WTC11 (cell line): Measurements from ENCODE around the gene CLOCK. TPM values are rescaled to one million over a fixed set of nuclear protein-coding genes. Genes with fewer than 3 reads are reported as not detected.

Source experiments
- ATAC-seq: fragments of 200-7000 bp; cut with Tn5 transposase; 2 replicates; pipeline ENCODE4 v1.10.0; 2021; ENCODE audit warnings: mild to moderate bottlenecking, moderate library complexity
- CTCF ChIA-PET: fragments of 300-600 bp; sonication (Branson Sonifier 250); formaldehyde crosslinking; loops from one replicate; lab custom pipeline; 2021; ENCODE audit warnings: antibody characterized with exemption; lab: Charles Lee
- POLR2A ChIA-PET: fragments of 350-600 bp; sonication (Branson Sonifier 250); formaldehyde crosslinking; loops from one replicate; lab custom pipeline; 2021; ENCODE audit warnings: antibody characterized with exemption; lab: Charles Lee
- DNase-seq: peaks from one replicate; pipeline ENCODE4 v3.0.0; 2021; ENCODE audit warnings: low spot score
- H3K27ac Mint-ChIP-seq: 2 replicates; pipeline ENCODE4 v1.8.0; 2021; ENCODE audit warnings: mixed read lengths
- H3K27me3 Mint-ChIP-seq: 2 replicates; pipeline ENCODE4 v1.8.0; 2021; ENCODE audit warnings: low read depth, mild to moderate bottlenecking, moderate library complexity, mixed read lengths
- H3K36me3 Mint-ChIP-seq: 2 replicates; pipeline ENCODE4 v1.8.0; 2021; ENCODE audit warnings: mixed read lengths
- H3K4me1 Mint-ChIP-seq: 2 replicates; pipeline ENCODE4 v1.8.0; 2022; ENCODE audit warnings: mixed read lengths
- H3K4me3 Mint-ChIP-seq: 2 replicates; pipeline ENCODE4 v1.8.0; 2021; ENCODE audit warnings: mild to moderate bottlenecking, moderate library complexity, mixed read lengths
- H3K9me3 Mint-ChIP-seq: 2 replicates; pipeline ENCODE4 v1.8.0; 2021; ENCODE audit warnings: mixed read lengths
- CREM ChIP-seq: sonication (generic); formaldehyde crosslinking; IDR thresholded peaks from 2 replicates; pipeline ENCODE4 v1.8.1; 2022; ENCODE audit warnings: mild to moderate bottlenecking, missing genetic modification reagents, moderate library complexity
- EMX1 ChIP-seq: fragments of 250-450 bp; sonication (Bioruptor Pico); IDR thresholded peaks from 2 replicates; pipeline ENCODE4 v1.8.0; 2021; ENCODE audit warnings: mild to moderate bottlenecking
- FOXK1 ChIP-seq: sonication (generic); formaldehyde crosslinking; IDR thresholded peaks from 2 replicates; pipeline ENCODE4 v1.8.0; 2022; ENCODE audit warnings: mild to moderate bottlenecking, moderate library complexity, missing genetic modification reagents
- FOXP1 ChIP-seq: sonication (generic); formaldehyde crosslinking; IDR thresholded peaks from 2 replicates; pipeline ENCODE4 v1.8.0; 2022; ENCODE audit warnings: missing genetic modification reagents, mild to moderate bottlenecking, moderate library complexity, borderline replicate concordance
- GRHL2 ChIP-seq: fragments of 250-450 bp; sonication (Bioruptor Pico); IDR thresholded peaks from 2 replicates; pipeline ENCODE4 v1.8.0; 2022; ENCODE audit warnings: mild to moderate bottlenecking, moderate library complexity; ENCODE audit not compliant: insufficient replicate concordance, severe bottlenecking
- IRF2 ChIP-seq: sonication (generic); formaldehyde crosslinking; IDR thresholded peaks from 2 replicates; pipeline ENCODE4 v1.8.0; 2022; ENCODE audit warnings: low read depth, missing genetic modification reagents, borderline replicate concordance
- JAZF1 ChIP-seq: fragments of 250-450 bp; sonication (Bioruptor Pico); IDR thresholded peaks from 2 replicates; pipeline ENCODE4 v1.9.0; 2021; ENCODE audit warnings: moderate library complexity, mild to moderate bottlenecking, inconsistent platforms
- SMAD4 ChIP-seq: sonication (generic); formaldehyde crosslinking; IDR thresholded peaks from 2 replicates; pipeline ENCODE4 v1.8.0; 2022; ENCODE audit warnings: mild to moderate bottlenecking, missing genetic modification reagents
- ZNF396 ChIP-seq: fragments of 250-450 bp; sonication (Bioruptor Pico); IDR thresholded peaks from 2 replicates; pipeline ENCODE4 v1.8.0; 2021; ENCODE audit warnings: mild to moderate bottlenecking, moderate library complexity, borderline replicate concordance
- total RNA-seq: library from RNA; stranded (reverse); gene quantifications from 3 replicates; pipeline ENCODE4 v1.2.3, GENCODE V29; 2021
- TF ChIP-seq, protein P1 (sequence below): sonication (generic); formaldehyde crosslinking; IDR thresholded peaks from 2 replicates; pipeline ENCODE4 v1.8.0; 2022; ENCODE audit warnings: mild to moderate bottlenecking, missing genetic modification reagents
- TF ChIP-seq, protein P2 (sequence below): sonication (generic); formaldehyde crosslinking; IDR thresholded peaks from 2 replicates; pipeline ENCODE4 v1.8.1; 2023; ENCODE audit warnings: mild to moderate bottlenecking, missing genetic modification reagents, moderate library complexity
- TF ChIP-seq, protein P3 (sequence below): fragments of 200-600 bp; IDR thresholded peaks from 2 replicates; pipeline ENCODE4 v1.8.0; 2022; ENCODE audit warnings: antibody characterized with exemption
- TF ChIP-seq, protein P4 (sequence below): sonication (generic); formaldehyde crosslinking; IDR thresholded peaks from 2 replicates; pipeline ENCODE4 v1.8.0; 2022; ENCODE audit warnings: mild to moderate bottlenecking, missing genetic modification reagents
- TF ChIP-seq, protein P5 (sequence below): fragments of 250-450 bp; sonication (Bioruptor Pico); conservative IDR thresholded peaks from 2 replicates; pipeline ENCODE4 v1.9.0; 2021; ENCODE audit warnings: mild to moderate bottlenecking
- TF ChIP-seq, protein P6 (sequence below): sonication (generic); formaldehyde crosslinking; IDR thresholded peaks from 2 replicates; pipeline ENCODE4 v1.8.0; 2023; ENCODE audit warnings: missing genetic modification reagents
- TF ChIP-seq, protein P7 (sequence below): sonication (generic); formaldehyde crosslinking; IDR thresholded peaks from 2 replicates; pipeline ENCODE4 v1.8.1; 2023; ENCODE audit warnings: mild to moderate bottlenecking, missing genetic modification reagents, moderate library complexity
- TF ChIP-seq, protein P8 (sequence below): sonication (generic); formaldehyde crosslinking; IDR thresholded peaks from 2 replicates; pipeline ENCODE4 v1.8.1; 2023; ENCODE audit warnings: mild to moderate bottlenecking, missing genetic modification reagents
- TF ChIP-seq, protein P9 (sequence below): fragments of 250-450 bp; sonication (Bioruptor Pico); IDR thresholded peaks from 2 replicates; pipeline ENCODE4 v1.8.0; 2021; ENCODE audit warnings: mild to moderate bottlenecking
- TF ChIP-seq, protein P10 (sequence below): sonication (generic); formaldehyde crosslinking; IDR thresholded peaks from 2 replicates; pipeline ENCODE4 v1.8.1; 2022; ENCODE audit warnings: low read depth, mild to moderate bottlenecking, moderate library complexity, missing genetic modification reagents, borderline replicate concordance
- TF ChIP-seq, protein P11 (sequence below): sonication (generic); formaldehyde crosslinking; IDR thresholded peaks from 2 replicates; pipeline ENCODE4 v1.8.0; 2022; ENCODE audit warnings: mild to moderate bottlenecking, missing genetic modification reagents

Gene CLOCK
- total RNA-seq, 1 experiment from 2014 or later = 18.6 TPM

DNA sequence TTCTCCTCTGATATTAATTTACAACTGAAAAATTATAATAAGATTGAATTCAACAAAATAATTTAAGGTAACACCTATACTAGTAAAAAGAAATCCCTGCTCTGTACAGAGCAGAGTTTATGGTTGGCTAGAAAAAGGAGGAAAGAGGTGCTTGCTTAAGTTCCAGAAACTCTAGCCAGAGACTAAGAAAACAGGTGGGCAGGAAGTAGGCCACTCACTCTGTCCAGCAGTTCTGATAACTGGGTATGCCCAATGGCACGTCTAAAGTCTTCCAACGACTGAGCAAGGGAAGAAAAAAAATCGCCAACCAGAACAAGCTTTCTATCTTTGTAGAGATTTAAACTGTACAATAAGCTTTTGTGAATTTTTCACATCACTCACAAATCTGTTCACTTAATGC is 108.9 kb downstream of the CLOCK start:
- ChIA-PET CTCF (no interaction called here), POLR2A (interaction anchor here (0.5 kb wide), 1 partner anchor 365 kb away, joined by 3 read pairs; no protein-coding TSS in a partner anchor)
- H3K4me3 Mint-ChIP-seq = no peak overlapping the region
- TF ChIP-seq ZNF396 (CRISPR knock-in tag) (no peak), IRF2 (CRISPR knock-in tag) (no peak), GRHL2 (no peak), CREM (CRISPR knock-in tag) (no peak), EMX1 (CRISPR knock-in tag) (no peak), SMAD4 (CRISPR knock-in tag) (no peak), FOXP1 (CRISPR knock-in tag) (no peak), JAZF1 (CRISPR knock-in tag) (no peak)
- TF ChIP-seq, protein P1, sequence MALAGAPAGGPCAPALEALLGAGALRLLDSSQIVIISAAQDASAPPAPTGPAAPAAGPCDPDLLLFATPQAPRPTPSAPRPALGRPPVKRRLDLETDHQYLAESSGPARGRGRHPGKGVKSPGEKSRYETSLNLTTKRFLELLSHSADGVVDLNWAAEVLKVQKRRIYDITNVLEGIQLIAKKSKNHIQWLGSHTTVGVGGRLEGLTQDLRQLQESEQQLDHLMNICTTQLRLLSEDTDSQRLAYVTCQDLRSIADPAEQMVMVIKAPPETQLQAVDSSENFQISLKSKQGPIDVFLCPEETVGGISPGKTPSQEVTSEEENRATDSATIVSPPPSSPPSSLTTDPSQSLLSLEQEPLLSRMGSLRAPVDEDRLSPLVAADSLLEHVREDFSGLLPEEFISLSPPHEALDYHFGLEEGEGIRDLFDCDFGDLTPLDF (CRISPR knock-in tag) = no peak
- TF ChIP-seq, protein P2, sequence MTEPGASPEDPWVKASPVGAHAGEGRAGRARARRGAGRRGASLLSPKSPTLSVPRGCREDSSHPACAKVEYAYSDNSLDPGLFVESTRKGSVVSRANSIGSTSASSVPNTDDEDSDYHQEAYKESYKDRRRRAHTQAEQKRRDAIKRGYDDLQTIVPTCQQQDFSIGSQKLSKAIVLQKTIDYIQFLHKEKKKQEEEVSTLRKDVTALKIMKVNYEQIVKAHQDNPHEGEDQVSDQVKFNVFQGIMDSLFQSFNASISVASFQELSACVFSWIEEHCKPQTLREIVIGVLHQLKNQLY (CRISPR knock-in tag) = no peak
- TF ChIP-seq, protein P3, sequence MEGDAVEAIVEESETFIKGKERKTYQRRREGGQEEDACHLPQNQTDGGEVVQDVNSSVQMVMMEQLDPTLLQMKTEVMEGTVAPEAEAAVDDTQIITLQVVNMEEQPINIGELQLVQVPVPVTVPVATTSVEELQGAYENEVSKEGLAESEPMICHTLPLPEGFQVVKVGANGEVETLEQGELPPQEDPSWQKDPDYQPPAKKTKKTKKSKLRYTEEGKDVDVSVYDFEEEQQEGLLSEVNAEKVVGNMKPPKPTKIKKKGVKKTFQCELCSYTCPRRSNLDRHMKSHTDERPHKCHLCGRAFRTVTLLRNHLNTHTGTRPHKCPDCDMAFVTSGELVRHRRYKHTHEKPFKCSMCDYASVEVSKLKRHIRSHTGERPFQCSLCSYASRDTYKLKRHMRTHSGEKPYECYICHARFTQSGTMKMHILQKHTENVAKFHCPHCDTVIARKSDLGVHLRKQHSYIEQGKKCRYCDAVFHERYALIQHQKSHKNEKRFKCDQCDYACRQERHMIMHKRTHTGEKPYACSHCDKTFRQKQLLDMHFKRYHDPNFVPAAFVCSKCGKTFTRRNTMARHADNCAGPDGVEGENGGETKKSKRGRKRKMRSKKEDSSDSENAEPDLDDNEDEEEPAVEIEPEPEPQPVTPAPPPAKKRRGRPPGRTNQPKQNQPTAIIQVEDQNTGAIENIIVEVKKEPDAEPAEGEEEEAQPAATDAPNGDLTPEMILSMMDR = no peak
- TF ChIP-seq, protein P4, sequence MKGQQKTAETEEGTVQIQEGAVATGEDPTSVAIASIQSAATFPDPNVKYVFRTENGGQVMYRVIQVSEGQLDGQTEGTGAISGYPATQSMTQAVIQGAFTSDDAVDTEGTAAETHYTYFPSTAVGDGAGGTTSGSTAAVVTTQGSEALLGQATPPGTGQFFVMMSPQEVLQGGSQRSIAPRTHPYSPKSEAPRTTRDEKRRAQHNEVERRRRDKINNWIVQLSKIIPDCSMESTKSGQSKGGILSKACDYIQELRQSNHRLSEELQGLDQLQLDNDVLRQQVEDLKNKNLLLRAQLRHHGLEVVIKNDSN (CRISPR knock-in tag) = no peak
- TF ChIP-seq, protein P5, sequence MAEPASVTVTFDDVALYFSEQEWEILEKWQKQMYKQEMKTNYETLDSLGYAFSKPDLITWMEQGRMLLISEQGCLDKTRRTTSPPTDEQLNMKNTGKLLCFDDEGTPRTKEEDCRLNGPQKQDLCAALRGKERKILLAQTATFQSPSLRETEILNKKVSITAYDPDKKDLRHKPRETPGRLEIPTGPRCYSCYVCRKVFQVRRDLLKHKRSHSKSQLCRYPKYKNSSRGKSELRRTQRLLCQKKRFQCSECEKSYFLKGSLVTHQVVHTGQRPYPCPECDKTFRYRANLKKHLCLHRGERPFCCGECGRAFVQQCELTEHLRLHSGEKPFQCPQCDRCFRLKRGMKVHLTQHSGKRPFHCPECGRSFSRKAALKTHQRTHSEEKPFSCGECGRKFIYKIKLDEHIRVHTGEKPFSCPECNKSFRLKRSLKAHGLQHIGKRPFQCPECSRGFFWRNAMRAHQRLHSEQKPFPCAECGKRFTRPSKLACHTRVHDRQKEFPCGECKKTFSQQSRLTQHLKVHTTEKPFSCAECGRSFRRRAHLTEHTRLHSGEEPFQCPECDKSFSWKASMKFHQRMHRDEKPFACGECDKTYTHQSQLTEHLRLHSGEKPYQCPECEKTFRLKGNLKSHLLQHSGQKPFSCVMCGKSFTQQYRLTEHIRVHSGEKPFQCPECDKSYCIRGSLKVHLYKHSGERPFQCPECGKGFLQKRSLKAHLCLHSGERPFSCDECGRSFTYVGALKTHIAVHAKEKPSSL (CRISPR knock-in tag) = no peak
- no peaks in the 10 kb centered on the region for H3K27me3 Mint-ChIP-seq
- ATAC-seq = no peak
- H3K36me3 Mint-ChIP-seq = peaks cover 46% of the 10 kb centered on the region
- no peaks in the 10 kb centered on the region for H3K9me3 Mint-ChIP-seq
- H3K4me1 Mint-ChIP-seq = peaks cover 16% of the 10 kb centered on the region
- H3K27ac Mint-ChIP-seq = no peak overlapping the region
- DNase-seq = no peak

DNA sequence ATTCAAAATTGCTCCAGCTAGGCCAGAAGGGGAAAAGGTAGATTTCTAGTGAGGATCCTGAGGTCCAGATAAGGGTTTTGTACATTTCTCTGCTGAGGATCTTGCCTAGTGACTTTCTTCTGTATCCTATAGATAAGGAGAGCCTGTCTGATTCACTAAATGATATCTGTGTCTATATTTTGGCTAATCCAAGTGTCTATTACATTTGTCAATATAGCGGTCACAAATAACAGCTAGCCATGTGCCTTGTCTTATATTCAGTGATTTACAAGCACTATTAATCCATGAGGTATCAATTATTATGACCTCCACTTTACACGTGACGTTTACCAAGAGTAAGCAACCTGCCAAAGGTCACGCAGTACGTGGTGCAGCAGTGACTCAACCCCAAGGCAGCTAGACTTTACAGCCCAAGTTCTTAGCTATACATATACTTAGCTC is 109.3 kb downstream of the CLOCK start:
- ChIA-PET CTCF (interaction anchor here (0.6 to 1.0 kb wide), 3 partner anchors 8 to 470 kb away, joined by 3 to 4 read pairs (median 4); no protein-coding TSS in a partner anchor), POLR2A (interaction anchor here (0.6 kb wide), 1 partner anchor 400 kb away, joined by 5 read pairs; no protein-coding TSS in a partner anchor)
- no peaks in the 10 kb centered on the region for H3K9me3 Mint-ChIP-seq
- no peaks in the 10 kb centered on the region for H3K27me3 Mint-ChIP-seq
- no peak for DNase-seq
- H3K4me3 Mint-ChIP-seq = no peak overlapping the region
- H3K27ac Mint-ChIP-seq = no peak overlapping the region
- ATAC-seq = no peak
- H3K4me1 Mint-ChIP-seq = peaks cover 20% of the 10 kb centered on the region
- TF ChIP-seq, protein P6, sequence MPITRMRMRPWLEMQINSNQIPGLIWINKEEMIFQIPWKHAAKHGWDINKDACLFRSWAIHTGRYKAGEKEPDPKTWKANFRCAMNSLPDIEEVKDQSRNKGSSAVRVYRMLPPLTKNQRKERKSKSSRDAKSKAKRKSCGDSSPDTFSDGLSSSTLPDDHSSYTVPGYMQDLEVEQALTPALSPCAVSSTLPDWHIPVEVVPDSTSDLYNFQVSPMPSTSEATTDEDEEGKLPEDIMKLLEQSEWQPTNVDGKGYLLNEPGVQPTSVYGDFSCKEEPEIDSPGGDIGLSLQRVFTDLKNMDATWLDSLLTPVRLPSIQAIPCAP (CRISPR knock-in tag) = no peak
- TF ChIP-seq, protein P7, sequence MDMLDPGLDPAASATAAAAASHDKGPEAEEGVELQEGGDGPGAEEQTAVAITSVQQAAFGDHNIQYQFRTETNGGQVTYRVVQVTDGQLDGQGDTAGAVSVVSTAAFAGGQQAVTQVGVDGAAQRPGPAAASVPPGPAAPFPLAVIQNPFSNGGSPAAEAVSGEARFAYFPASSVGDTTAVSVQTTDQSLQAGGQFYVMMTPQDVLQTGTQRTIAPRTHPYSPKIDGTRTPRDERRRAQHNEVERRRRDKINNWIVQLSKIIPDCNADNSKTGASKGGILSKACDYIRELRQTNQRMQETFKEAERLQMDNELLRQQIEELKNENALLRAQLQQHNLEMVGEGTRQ (CRISPR knock-in tag) = no peak
- no peak for TF ChIP-seq FOXK1 (CRISPR knock-in tag)
- TF ChIP-seq, protein P8, sequence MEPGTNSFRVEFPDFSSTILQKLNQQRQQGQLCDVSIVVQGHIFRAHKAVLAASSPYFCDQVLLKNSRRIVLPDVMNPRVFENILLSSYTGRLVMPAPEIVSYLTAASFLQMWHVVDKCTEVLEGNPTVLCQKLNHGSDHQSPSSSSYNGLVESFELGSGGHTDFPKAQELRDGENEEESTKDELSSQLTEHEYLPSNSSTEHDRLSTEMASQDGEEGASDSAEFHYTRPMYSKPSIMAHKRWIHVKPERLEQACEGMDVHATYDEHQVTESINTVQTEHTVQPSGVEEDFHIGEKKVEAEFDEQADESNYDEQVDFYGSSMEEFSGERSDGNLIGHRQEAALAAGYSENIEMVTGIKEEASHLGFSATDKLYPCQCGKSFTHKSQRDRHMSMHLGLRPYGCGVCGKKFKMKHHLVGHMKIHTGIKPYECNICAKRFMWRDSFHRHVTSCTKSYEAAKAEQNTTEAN (CRISPR knock-in tag) = no peak
- TF ChIP-seq, protein P9, sequence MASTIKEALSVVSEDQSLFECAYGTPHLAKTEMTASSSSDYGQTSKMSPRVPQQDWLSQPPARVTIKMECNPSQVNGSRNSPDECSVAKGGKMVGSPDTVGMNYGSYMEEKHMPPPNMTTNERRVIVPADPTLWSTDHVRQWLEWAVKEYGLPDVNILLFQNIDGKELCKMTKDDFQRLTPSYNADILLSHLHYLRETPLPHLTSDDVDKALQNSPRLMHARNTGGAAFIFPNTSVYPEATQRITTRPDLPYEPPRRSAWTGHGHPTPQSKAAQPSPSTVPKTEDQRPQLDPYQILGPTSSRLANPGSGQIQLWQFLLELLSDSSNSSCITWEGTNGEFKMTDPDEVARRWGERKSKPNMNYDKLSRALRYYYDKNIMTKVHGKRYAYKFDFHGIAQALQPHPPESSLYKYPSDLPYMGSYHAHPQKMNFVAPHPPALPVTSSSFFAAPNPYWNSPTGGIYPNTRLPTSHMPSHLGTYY (CRISPR knock-in tag) = no peak
- TF ChIP-seq, protein P10, sequence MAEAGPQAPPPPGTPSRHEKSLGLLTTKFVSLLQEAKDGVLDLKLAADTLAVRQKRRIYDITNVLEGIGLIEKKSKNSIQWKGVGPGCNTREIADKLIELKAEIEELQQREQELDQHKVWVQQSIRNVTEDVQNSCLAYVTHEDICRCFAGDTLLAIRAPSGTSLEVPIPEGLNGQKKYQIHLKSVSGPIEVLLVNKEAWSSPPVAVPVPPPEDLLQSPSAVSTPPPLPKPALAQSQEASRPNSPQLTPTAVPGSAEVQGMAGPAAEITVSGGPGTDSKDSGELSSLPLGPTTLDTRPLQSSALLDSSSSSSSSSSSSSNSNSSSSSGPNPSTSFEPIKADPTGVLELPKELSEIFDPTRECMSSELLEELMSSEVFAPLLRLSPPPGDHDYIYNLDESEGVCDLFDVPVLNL (CRISPR knock-in tag) = no peak
- TF ChIP-seq, protein P11, sequence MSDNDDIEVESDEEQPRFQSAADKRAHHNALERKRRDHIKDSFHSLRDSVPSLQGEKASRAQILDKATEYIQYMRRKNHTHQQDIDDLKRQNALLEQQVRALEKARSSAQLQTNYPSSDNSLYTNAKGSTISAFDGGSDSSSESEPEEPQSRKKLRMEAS = no peak
- peaks cover 41% of the 10 kb centered on the region for H3K36me3 Mint-ChIP-seq
